Right hindlimb (tissue), 1 donor: ENCODE measurements around the gene RRM1.
"Not testable (repeated sequence)": the region's sequence is repeated elsewhere in the genome, so short reads cannot be mapped to it uniquely, and the experiment has no call there.

Source experiments
- DNase-seq: peaks from one replicate; pipeline ENCODE4 v3.0.0-alpha.2; 2018

RRM1 gene

DNA sequence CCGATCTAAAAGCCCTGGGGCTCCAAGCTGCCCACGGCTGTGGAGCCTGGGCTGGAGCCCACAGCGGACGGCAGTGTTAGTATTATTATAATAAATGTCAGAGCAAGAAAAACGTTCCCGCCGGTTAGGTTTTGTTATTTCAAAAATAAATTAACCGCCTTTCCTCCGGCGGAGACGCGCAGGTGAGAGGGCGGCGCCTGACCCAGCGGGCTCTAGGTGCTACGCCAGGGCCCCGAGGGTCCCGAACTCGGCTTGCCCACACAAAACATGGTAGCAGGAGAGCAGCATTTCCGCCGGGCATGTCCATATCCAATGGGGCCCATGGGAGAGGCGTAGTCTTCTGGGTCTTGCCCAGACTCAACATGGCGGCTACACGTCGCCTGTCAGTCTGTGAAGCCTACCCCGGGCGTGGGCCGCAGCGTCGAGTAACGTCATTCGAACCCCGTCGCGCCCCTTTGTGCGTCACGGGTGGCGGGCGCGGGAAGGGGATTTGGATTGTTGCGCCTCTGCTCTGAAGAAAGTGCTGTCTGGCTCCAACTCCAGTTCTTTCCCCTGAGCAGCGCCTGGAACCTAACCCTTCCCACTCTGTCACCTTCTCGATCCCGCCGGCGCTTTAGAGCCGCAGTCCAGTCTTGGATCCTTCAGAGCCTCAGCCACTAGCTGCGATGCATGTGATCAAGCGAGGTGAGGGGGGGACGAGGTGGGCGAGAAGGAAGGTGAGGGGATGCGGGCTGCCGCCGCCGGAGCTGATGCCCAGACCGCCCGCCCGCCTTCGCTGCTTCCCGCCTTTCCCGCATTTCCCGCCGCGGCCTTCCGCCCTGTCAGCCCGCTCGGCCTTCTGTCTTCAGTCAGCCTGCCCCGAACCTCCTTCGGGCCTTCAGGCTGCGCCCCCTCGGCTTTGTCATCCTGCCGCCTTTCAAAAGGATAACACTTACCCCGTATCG is at the start of gene RRM1:
TSS of gene RRM1 (plus strand) at position 452 of the 944 bp plus-strand sequence. CDS start at position 666, 214 bp downstream.
- peak; percentile 97 for DNase-seq

DNA sequence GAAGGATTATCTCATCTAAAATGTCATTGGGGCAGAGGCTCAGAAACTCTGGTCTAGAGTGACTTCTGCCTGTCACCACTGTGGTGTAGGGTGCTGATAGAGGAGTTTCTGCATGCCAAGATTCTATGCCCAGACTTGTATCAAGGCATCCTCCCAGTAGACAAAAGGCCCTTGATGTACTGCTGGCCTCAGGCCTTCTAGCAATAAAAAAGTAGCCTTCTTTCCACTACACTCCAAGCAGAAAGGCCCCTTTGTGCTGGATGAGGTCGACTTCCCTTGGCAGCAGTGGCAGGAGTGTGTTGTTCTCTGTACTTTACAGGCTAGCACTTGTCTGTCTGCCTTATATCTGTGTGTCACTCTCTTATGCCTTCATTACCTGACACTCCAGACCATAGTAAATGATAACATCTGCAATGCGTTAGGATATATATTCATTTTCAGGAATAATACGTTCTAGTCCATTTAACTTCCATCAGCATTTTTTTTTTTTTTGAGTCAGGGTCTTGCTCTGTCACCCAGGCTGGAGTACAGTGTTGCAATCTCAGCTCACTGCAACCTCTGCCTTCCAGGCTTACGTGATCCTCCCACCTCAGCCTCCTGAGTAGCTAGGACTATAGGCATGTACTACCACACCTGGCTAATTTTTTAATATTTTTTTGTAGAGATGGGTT is 49.5 kb upstream of the RRM1 start:
- peak; percentile 32 for DNase-seq

DNA sequence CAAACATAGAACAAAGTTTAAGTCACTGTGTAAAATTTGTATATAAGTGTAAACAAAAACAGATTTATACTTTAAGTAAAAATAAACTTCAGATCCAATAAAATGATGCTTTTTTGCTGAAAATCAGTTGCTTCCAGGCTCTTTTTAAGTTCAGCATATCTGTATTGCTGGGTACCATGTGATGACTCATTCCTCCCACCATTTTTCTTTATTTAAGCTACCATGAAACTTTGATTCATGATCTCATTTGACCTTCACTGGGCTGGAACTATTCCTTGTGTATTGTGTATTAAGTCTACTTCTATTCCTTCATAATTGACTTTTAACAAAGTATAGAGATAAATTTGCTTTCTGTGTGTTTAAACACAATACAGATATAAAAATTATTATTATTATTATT is 46.3 kb upstream of the RRM1 start:
- DNase-seq: no peak

DNA sequence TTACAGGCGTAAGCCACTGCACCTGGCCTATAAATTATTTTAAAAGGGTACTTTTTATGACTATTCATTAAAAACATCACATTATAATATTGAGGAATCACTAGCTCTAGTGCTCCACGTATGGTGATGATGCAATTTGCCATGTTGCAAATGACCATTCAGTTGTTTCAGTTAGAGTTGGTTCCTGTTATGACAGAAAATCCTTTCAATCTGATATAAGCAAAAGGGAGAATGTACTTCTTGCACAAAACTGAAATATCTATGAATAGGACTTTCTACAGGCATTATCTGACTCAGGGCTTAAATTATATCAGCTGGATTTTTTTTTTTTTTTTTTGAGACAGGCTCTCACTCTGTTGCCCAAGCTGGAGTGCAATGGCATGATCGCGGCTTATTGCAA is 45.6 kb upstream of the RRM1 start:
- DNase-seq: no peak

DNA sequence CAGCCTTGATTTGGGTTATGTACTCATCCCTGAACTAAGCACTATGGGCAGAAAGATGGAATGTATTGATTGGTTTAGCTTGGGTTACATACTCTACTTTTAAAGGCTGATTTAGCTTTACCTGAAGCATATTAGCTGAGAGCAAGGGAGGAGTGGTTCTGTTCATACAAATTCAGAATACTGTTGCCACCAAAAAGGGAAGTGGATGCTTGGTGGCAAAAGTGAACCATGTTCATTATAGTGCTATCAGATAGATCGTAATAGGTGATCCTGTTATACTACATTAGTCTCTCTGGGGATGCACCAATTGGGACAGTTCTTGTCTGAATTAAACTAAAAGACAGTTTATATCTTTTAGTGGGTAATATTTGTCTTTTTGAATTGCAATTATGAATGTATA is 44.5 kb upstream of the RRM1 start:
- no peak for DNase-seq

DNA sequence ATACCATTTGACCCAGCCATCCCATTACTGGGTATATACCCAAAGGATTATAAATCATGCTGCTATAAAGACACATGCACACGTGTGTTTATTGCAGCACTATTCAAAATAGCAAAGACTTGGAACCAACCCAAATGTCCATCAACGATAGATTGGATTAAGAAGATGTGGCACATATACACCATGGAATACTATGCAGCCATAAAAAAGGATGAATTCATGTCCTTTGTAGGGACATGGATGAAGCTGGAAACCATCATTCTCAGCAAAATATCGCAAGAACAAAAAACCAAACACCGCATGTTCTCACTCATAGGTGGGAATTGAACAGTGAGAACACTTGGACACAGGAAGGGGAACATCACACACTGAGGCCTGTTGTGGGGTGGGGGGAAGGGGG is 41.4 kb upstream of the RRM1 start:
- DNase-seq: not testable (repeated sequence)

DNA sequence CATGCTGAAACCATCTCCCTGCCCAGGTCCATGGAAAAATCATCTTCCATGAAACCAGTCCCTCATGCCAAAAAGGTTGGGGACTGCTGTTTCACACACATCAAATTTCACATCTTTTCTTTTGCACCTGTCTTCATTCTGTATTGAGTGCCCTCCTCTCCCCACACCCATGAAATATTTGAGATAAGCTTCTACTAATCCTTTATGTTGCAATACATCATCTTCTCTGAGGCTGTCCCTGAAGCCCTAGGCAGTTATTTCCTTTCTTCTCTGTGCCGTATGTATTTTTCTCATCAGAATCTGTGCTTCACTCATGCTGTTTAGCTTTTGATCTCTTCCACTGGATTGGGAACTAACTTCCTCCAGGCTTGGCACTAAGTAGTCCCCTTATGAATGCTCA is 40.0 kb upstream of the RRM1 start:
- DNase-seq: no peak

DNA sequence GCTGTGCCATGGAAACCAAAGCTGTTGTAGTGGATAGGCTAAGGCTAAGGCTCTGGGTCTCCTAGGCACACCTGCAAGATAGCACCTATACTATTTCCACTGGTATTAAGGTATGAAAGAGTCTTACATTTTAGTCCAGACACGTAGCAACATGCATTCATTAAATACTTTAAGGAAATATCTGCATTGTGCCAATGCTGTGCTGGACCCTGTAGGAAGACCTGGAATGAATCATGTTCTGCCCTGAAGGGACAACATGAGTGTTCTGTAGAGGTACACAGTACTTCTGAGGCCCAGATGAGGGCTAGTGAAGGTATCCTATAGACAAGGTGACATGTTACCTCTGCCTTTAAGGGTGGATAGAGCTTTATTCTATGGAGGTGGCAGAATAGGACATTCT is 35.2 kb upstream of the RRM1 start:
- no peak for DNase-seq

DNA sequence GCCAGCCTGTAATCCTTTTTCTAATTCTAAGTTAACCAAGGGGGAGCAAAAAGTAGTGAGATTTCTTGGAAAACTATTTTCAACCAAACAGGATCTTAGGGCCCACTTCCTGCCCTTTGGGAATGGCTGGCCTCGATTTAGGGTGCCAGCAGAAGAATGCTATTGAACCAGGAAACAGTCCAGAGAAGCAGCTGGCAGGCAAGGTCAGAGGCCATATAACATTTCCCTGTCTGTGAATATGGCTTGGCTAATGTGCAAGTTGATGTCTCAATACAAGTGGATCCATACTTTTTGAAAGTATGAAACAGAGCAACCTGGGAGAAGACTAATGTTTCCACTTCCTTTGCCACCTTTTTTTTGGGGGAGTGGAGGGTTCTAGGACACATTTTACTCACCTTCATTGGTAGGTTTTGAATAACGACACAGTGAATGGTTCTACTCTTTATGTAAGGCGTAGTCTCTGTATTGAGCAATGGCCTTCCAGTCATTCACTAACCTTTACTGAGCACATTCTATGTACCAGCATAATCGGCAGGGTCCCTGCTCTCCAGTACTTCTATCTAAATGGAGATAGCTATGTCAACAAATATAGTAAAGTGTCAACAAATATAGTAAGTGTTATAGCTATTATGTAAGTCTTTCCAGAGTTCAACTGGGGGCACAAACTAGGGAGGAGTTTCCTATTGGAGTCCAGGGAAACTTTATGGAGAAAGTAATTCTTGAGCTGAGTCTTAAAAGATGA is 34.2 kb upstream of the RRM1 start:
- DNase-seq: no peak

DNA sequence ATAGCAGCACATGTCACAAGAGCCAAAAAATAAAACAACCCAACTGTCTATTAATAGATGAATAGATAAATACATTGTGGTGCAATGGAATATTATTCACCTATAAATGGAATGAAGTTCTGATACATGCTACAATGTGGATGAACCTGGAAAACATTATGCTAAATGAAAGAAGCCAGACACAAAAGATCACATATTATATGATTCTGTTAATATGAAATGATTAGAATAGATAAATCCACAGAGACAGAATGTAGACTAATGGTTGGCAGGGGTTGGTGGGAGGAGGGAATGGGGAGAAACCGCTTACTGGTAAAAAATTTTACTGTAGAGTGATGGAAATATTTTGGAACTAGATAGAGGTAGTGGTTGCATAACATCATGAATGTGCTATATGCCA is 32.9 kb upstream of the RRM1 start:
- DNase-seq: no peak

DNA sequence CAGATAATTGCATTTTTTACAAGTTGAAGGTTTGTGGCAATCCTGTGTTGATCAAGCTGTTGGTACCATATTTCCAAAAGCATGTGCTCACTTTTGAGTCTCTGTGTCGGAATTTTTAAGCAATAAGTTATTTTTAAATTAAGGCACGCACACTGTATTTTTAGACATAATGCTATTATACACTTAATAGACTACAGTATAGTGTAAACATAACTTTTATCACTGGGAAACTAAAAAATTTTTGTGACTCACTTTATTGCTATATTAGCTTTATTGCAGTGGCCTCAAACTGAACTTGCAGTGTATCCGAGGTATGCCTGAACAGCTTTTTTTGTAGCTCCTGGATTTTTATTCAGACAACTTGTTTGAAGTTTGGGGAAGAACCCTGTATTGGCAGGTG is 31.3 kb upstream of the RRM1 start:
- no peak for DNase-seq

DNA sequence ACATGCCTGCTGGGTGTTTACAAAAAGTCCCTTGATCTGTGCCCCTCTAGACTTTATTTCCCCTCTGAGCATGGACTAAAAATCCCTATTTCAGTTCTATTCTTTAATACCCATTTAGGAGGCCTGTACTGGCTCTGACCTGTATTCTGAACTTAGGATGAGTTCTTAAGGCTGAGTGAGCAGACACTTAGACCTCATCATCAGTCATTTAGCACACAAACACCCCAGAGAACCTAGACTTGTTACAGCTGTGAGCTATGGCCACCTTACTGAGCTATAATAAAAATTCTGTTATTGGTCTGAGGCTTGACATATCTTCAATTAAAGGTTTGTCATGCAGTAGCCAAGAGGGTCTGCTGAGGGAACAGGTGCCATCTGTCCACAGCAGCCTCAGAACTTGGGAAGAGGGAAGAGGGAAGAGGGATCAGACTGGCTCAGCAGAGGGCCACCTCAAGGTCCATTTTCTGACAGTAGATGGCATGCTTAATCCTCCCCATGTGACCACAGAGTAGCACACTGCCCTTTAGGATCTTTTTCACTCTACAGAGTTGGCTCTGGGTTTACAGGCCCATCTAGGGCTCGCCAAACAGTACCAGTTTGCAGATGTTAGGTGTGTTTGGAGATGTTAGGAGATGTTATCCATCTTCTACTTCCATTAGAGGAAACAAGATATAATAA is 30.2 kb upstream of the RRM1 start:
- DNase-seq: no peak

DNA sequence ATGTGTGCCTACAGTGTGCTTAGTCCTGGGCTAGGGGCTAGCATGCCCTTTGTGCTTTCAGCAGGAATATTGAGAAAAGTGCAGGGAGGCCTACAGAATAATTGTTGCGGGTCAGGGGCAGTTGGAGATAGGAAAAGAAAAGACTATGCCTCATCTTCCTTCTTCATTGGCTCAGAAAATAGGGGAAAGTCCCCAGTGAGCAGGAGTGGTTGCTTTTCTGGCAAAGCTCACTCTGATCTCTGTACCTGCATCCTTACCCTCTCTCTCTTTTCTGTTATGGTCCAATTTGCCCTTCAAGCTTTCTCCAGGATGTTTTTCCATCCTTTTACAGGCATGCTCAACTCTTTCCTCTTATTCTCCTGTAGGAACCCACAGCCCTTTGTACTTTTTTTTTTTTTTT is 29.5 kb upstream of the RRM1 start:
- DNase-seq: no peak

DNA sequence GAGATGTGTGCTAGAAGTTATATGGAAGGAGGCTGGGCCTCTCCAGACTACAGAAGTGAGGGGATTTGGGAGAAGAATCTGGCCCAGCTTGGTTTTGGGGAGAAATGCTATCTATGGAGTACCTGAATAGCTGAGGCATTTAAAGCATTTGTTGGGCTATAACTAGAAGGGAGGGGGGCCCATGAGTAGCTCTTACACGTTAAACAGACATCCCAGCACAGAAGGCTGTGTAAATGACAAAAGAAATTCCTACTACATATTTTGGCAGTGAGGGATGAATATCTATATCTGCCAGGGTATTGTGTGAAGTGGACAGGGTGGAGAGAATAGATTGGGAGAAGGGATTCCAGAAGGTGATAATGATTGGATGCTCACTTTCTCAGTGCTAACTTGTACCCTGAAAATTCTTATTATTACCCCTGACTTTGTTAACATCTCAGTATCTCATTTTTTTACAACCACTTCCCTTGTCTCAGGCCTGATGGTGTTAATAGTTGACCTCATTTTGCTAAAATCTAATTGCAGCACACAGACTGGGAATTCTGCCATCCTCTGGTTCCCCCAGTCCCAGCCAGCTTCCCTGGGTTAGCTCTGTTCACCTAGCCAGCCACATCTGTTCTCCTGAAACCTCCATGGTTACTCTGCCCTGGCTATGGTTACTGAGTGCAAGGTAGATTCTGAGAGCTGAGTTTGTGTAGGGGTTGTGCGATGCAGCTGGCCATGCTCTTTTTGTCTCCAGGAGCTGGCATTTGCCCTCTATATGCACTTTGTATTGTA is 28.8 kb upstream of the RRM1 start:
- DNase-seq: no peak

DNA sequence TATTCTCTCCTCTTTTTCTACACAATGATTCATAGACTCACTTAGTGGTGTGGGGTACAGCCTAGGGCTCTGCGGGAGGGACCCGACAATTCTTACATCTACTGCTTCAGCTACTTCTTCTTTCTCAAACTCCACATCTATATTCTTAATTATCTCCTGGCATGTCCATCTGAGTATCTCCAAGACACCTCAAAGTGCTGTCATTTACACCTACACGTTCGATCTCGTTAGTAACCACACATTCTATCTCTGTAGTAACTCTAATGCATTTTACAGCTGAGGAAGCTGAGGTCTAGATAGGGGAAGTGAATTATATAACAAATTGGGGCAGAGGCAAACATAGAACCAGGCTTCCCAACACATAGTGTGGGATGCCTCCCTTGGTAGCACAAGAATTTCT is 27.7 kb upstream of the RRM1 start:
- DNase-seq: no peak

DNA sequence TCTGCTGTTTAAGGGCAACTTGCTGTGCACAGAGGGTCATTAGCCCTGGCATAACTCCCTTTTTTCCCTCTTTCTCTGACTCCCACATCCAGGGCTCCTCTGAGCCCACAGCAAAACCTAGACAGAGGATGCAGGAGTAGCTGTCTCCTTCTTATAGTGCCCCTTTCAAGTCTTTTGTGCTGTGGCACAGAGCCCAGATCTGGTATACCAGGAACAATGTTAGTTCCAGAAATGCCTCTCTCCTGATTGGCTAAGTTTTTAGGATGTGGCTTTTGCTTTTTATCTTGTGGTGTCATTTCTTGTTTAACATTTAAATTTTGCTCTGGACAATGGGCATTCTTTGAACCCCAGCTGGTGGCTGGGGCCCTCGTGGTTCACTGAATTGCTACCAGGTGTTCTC is 25.6 kb upstream of the RRM1 start:
- no peak for DNase-seq

DNA sequence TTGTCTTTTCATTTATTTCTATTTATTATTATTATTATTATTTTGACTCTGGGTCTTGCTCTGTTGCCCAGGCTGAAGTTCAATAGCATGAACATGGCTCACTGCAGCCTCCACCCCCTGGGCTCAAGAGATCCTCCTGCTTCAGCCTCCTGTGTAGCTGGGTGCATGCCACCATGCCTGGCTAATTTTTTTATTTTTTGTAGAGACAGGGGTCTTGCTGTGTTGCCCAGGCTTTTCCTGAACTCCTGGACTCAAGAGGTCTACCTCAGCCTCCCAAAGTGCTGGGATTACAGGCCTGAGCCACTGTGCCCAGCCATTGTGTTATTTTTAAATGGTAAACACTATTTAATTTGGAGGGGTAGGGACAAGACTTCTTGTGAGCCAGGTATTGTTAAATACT is 23.3 kb upstream of the RRM1 start:
- no peak for DNase-seq

DNA sequence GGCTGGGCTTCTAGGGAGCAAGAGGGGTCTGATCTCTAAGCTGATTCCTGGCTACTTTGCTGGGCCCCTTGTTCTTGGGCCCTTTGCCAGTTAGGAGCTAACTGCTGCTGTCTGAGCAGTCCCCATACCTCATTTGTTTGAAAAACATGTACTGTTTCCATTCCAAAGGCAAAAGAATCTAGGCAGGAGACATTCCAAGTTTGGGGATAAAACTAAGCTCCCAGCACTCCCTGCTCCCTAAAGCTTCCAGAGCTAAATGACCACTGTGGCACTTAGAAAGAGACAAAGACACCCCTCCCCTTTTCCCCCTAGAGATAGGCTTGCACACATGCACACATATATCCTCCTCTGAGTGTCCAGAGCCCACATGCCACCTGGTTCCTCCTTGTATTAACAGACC is 22.7 kb upstream of the RRM1 start:
- DNase-seq: no peak

DNA sequence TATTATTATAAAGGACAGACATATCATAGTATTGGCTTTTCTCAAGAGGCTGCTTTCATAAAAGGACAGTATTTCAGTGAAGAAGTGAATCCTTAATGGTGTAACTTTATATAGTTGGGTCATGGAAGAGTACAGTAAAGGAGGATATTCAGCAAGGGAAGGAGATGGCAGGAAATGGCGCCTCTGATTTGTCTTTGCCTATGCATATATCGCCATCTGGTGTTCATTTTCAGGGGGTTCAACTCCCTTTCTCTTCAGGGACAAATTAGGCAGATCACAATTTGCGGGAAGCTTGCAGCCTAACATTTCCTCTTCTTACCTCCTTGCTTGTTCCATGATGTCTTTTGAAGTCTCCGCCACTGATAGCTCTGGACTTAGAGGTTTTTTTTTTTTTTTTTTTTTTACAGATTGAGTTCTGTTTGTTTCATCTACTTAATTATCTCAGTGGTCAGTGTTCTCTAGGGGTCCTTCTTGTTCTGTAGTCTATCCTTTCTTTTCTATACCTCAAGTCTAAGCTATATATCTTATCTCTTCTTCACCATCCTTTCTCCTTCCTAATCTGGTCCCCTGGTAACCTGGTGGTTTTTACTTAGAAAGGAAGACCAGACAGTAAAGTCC is 21.8 kb upstream of the RRM1 start:
- peak; percentile 67 for DNase-seq

DNA sequence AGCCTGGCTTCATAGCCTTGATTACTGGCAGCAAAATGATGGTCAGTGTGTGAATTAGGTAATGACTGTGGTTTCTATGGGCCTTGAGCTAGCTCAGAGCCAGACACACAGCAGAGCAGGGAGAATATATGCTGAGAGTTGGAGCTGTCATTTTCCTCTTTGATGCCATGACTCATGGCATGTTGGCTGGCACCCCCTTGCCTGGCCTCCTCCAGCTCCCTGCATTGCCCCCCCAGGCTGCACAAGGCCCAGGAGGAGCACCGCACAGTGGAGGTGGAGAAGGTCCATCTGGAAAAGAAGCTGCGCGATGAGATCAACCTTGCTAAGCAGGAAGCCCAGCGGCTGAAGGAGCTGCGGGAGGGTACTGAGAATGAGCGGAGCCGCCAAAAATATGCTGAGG is 20.3 kb upstream of the RRM1 start:
- DNase-seq: no peak

DNA sequence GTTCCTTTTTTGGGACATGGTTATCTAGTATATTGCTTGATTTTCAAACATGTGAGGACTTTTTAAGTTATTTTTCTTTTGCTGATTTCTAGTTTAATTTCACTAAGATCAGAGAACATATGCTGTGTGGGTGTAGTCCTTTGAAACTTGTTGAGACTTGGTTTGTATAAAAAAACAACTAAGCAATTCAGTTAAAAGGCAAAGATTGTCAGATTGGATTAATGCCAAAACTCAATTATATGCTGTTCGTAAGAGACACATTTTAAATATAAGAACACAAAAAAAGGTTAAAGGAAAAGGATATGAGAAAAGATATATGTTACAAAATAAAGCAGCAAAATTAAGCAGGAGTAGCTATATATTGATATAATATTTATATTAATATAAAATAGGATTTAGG is 17.8 kb upstream of the RRM1 start:
- no peak for DNase-seq

DNA sequence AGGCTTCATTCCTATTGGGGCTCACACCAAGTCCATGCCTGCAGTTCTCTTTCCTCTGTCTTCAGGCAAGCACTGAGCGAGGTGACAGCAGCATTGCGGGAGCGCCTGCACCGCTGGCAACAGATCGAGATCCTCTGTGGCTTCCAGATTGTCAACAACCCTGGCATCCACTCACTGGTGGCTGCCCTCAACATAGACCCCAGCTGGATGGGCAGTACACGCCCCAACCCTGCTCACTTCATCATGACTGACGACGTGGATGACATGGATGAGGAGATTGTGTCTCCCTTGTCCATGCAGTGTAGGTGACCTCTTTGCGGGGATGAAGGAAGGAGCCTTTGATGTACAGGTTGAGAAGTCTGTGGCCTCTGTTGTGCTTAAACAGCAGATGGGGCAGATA is 11.4 kb upstream of the RRM1 start:
- DNase-seq: no peak
